GM19324 (cell line): Measurements from ENCODE around the gene ZNF276.
"Not testable (repeated sequence)": the region's sequence is repeated elsewhere in the genome, so short reads cannot be mapped to it uniquely, and the experiment has no call there.

Experiments used
- ATAC-seq: cut with Tn5 transposase; IDR thresholded peaks from one replicate; pipeline ENCODE4 v1.9.1; 2021; ENCODE audit warnings: mild to moderate bottlenecking, moderate library complexity; ENCODE audit not compliant: unreplicated experiment, low FRiP score

ZNF276 gene

GRCh38 chr16:89779231-89779908 is 58.0 kb downstream of the ZNF276 start:
- ATAC-seq, result no peak

- ATAC-seq, result no peak
Measured at GRCh38 chr16:89779909-89780305, 58.6 kb downstream of the ZNF276 start.

- ATAC-seq, result no peak
Measured at GRCh38 chr16:89782489-89782888, 61.2 kb downstream of the ZNF276 start.

- not testable (repeated sequence) for ATAC-seq
Measured at GRCh38 chr16:89783952-89784351, 62.6 kb downstream of the ZNF276 start.

GRCh38 chr16:89784406-89784805 is 63.1 kb downstream of the ZNF276 start:
- no peak for ATAC-seq

- no peak for ATAC-seq
Measured at GRCh38 chr16:89785523-89786155, 64.3 kb downstream of the ZNF276 start.

GRCh38 chr16:89786474-89787364 is 65.4 kb downstream of the ZNF276 start:
- no peak for ATAC-seq

- ATAC-seq, result no peak
Measured at GRCh38 chr16:89787365-89787805, 66.0 kb downstream of the ZNF276 start.
